ENCODE measurements around the gene MATR3. TPM values are rescaled to one million over a fixed set of nuclear protein-coding genes. Genes with fewer than 3 reads are reported as not detected.

MATR3 gene
- total RNA-seq, 1 donor from 2014 or later = 235 TPM

DNA sequence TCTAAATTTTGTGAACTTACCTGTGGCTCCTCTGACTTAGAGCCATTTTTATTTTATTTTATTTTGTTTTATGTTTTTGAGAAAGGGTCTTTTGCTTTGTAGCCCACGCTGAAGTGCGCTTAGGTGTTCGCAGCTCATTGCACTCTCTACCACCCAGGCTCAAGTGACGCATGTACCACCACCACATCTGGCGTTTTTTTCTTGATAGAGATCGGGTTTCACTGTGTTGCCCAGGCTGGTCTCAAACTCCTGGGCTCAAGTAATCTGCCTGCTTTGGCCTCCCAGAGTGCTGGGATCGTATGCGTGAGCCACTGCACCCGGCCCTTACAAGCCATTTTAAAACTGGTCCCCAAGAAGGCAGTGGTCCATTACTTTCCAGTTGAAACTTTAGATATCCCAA lies 18.5 kb downstream of the MATR3 start:
- H3K27ac Mint-ChIP-seq (ENCODE audit: unreplicated experiment) = no peak overlapping the region
- H3K27me3 Mint-ChIP-seq (ENCODE audit: unreplicated experiment) = no peaks in the 10 kb centered on the region
- H3K36me3 Mint-ChIP-seq (ENCODE audit: low read depth, unreplicated experiment) = peaks cover 2% of the 10 kb centered on the region
- no peak overlapping the region for H3K4me3 Mint-ChIP-seq (ENCODE audit: unreplicated experiment)
- DNase-seq (ENCODE audit: low spot score) = no peak
- TF ChIP-seq, protein P1, sequence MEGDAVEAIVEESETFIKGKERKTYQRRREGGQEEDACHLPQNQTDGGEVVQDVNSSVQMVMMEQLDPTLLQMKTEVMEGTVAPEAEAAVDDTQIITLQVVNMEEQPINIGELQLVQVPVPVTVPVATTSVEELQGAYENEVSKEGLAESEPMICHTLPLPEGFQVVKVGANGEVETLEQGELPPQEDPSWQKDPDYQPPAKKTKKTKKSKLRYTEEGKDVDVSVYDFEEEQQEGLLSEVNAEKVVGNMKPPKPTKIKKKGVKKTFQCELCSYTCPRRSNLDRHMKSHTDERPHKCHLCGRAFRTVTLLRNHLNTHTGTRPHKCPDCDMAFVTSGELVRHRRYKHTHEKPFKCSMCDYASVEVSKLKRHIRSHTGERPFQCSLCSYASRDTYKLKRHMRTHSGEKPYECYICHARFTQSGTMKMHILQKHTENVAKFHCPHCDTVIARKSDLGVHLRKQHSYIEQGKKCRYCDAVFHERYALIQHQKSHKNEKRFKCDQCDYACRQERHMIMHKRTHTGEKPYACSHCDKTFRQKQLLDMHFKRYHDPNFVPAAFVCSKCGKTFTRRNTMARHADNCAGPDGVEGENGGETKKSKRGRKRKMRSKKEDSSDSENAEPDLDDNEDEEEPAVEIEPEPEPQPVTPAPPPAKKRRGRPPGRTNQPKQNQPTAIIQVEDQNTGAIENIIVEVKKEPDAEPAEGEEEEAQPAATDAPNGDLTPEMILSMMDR (IDR thresholded peaks at IDR 0.05; ENCODE audit: unreplicated experiment) = no peak
- H3K4me1 Mint-ChIP-seq (ENCODE audit: unreplicated experiment) = peaks cover 10% of the 10 kb centered on the region
- no peaks in the 10 kb centered on the region for H3K9me3 Mint-ChIP-seq (ENCODE audit: unreplicated experiment)

DNA sequence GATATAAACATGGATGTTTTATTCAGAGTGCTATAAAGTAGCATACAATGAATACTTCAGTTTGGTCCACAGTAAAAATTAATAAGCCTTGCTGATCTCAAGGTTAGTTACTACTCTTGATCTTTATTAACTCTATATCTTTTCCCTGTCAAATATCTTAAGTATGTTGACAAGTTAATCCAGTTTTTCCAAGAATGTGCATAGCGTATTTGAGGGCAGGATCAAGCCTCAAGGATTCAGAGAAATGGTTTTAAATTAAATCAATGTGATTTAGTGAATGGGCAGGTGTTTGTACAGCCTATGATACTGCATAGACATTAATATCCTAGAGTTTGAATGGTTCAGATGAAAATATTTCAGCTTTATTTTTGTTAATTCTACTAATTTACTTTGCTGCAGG lies 20.7 kb downstream of the MATR3 start:
- no peak overlapping the region for H3K27ac Mint-ChIP-seq (ENCODE audit: unreplicated experiment)
- no peaks in the 10 kb centered on the region for H3K9me3 Mint-ChIP-seq (ENCODE audit: unreplicated experiment)
- TF ChIP-seq, protein P1 (IDR thresholded peaks at IDR 0.05; ENCODE audit: unreplicated experiment) = no peak
- no peak for DNase-seq (ENCODE audit: low spot score)
- H3K4me1 Mint-ChIP-seq (ENCODE audit: unreplicated experiment) = no peaks in the 10 kb centered on the region
- H3K27me3 Mint-ChIP-seq (ENCODE audit: unreplicated experiment) = no peaks in the 10 kb centered on the region
- H3K4me3 Mint-ChIP-seq (ENCODE audit: unreplicated experiment) = no peak overlapping the region
- peaks cover 2% of the 10 kb centered on the region for H3K36me3 Mint-ChIP-seq (ENCODE audit: low read depth, unreplicated experiment)

DNA sequence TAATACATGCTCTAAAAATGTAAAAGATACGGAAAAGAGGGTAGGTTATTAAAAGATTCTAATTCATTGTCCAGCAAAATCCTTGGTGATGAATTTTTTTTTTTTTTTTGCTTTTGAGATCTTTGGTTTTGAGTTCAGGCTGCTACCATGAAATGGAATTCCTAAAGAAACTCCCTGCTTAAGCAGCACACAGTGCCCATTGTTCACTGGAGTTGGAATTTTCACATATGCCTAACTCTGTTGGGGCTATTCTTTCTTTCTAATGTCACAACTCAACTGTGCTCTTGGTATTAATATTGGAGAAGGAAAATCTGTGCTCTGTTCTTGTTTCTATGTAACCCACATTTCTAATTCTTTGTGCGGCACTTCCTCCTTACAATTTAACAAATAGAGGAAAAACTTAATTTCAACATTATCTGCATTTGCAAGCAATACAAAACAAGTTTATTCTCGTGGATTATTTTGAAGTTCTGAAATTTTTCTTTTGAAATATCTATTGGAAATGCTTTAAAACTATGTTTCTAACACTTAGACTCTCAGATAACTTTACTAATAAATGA lies 21.6 kb downstream of the MATR3 start:
- no peak for DNase-seq (ENCODE audit: low spot score)
- H3K27ac Mint-ChIP-seq (ENCODE audit: unreplicated experiment) = no peak overlapping the region
- H3K4me3 Mint-ChIP-seq (ENCODE audit: unreplicated experiment) = no peak overlapping the region
- H3K27me3 Mint-ChIP-seq (ENCODE audit: unreplicated experiment) = no peaks in the 10 kb centered on the region
- no peaks in the 10 kb centered on the region for H3K4me1 Mint-ChIP-seq (ENCODE audit: unreplicated experiment)
- H3K36me3 Mint-ChIP-seq (ENCODE audit: low read depth, unreplicated experiment) = peaks cover 2% of the 10 kb centered on the region
- H3K9me3 Mint-ChIP-seq (ENCODE audit: unreplicated experiment) = no peaks in the 10 kb centered on the region
- TF ChIP-seq, protein P1 (IDR thresholded peaks at IDR 0.05; ENCODE audit: unreplicated experiment) = no peak

DNA sequence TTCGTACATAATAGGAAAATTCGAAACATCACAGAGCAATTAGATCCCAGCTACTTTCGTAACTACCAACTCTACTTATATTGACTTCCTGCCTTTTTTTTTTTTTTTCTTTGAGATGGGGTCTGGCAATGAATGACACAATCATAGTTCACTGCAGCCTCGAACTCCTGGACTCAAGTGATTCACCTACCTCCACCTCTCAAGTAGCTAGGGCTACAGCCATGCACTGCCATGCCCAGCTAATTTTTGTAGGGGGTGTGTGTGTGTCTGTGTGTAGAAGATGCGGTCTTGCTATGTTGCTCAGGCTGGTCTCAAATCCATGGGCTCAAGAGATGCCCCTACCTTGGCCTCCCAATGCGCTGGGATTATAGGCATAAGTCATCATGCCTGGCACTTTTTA lies 42.3 kb downstream of the MATR3 start:
- Mint-ChIP-seq H3K27me3 (ENCODE audit: unreplicated experiment) (peaks cover 5% of the 10 kb centered on the region), H3K4me1 (ENCODE audit: unreplicated experiment) (no peaks in the 10 kb centered on the region), H3K36me3 (ENCODE audit: low read depth, unreplicated experiment) (peaks cover 7% of the 10 kb centered on the region), H3K9me3 (ENCODE audit: unreplicated experiment) (no peaks in the 10 kb centered on the region), H3K4me3 (ENCODE audit: unreplicated experiment) (no peak overlapping the region), H3K27ac (ENCODE audit: unreplicated experiment) (no peak overlapping the region)
- no peak for DNase-seq (ENCODE audit: low spot score)
- TF ChIP-seq, protein P1 (IDR thresholded peaks at IDR 0.05; ENCODE audit: unreplicated experiment) = no peak

DNA sequence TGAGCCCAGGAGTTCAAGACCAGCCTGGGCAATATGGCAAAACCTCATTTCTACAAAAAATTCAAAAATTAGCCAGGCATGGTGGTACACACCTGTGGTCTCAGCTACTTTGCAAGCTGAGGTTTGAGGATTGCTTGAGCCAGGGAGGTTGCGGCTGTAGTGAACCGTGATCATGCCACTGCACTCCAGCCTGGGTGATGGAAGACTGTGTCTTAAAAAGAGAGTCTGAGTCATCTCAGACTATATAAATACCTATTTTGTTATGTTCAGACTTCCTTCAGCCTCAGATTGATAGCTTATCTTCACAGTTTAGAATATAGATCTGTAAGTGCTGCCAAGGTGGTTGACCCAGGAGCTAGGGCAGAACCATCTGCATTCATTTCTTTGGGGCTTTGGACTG lies 46.5 kb downstream of the MATR3 start:
- DNase-seq (ENCODE audit: low spot score) = no peak
- H3K36me3 Mint-ChIP-seq (ENCODE audit: low read depth, unreplicated experiment) = no peaks in the 10 kb centered on the region
- H3K27me3 Mint-ChIP-seq (ENCODE audit: unreplicated experiment) = peaks cover 9% of the 10 kb centered on the region
- H3K27ac Mint-ChIP-seq (ENCODE audit: unreplicated experiment) = no peak overlapping the region
- H3K4me3 Mint-ChIP-seq (ENCODE audit: unreplicated experiment) = no peak overlapping the region
- H3K9me3 Mint-ChIP-seq (ENCODE audit: unreplicated experiment) = no peaks in the 10 kb centered on the region
- TF ChIP-seq, protein P1 (IDR thresholded peaks at IDR 0.05; ENCODE audit: unreplicated experiment) = no peak
- H3K4me1 Mint-ChIP-seq (ENCODE audit: unreplicated experiment) = peaks cover 27% of the 10 kb centered on the region
